ENCODE data around the gene NEK7.

GRCh38 chr1:198316546-198317100 lies 159.8 kb downstream of the NEK7 start:
- TF ChIP-seq ZNF274 (IDR thresholded peaks at IDR 0.05; ENCODE audit: low read depth, low read length), result no peak
- no peak for TF ChIP-seq YY1 (IDR thresholded peaks at IDR 0.05; ENCODE audit: insufficient read depth, insufficient read length)
- TF ChIP-seq SUZ12 (IDR thresholded peaks at IDR 0.05; ENCODE audit: extremely low read depth, insufficient read depth, insufficient read length), result no peak

Measured in NT2/D1 (cell line).